ENCODE data around the gene PRSS22. TPM values are rescaled to one million over a fixed set of nuclear protein-coding genes. Genes with fewer than 3 reads are reported as not detected.

Gene PRSS22
- total and polyA plus RNA-seq, 2 experiments from 2014 or later = not detected

- H3K9me3 ChIP-seq (ENCODE audit: low read depth) = no peaks in the 10 kb centered on the region
- peak; percentile 91 to 92 for DNase-seq (ENCODE audit: low read depth in 1 of 2, low spot score in 1 of 2)
- TF ChIP-seq, protein P1, sequence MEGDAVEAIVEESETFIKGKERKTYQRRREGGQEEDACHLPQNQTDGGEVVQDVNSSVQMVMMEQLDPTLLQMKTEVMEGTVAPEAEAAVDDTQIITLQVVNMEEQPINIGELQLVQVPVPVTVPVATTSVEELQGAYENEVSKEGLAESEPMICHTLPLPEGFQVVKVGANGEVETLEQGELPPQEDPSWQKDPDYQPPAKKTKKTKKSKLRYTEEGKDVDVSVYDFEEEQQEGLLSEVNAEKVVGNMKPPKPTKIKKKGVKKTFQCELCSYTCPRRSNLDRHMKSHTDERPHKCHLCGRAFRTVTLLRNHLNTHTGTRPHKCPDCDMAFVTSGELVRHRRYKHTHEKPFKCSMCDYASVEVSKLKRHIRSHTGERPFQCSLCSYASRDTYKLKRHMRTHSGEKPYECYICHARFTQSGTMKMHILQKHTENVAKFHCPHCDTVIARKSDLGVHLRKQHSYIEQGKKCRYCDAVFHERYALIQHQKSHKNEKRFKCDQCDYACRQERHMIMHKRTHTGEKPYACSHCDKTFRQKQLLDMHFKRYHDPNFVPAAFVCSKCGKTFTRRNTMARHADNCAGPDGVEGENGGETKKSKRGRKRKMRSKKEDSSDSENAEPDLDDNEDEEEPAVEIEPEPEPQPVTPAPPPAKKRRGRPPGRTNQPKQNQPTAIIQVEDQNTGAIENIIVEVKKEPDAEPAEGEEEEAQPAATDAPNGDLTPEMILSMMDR (IDR thresholded peaks at IDR 0.05; ENCODE audit: low read depth, low read length) = peak; percentile 92
- peak overlapping the region; percentile 76 for H3K27ac ChIP-seq
- no peaks in the 10 kb centered on the region for H3K27me3 ChIP-seq
- H3K36me3 ChIP-seq = no peaks in the 10 kb centered on the region
- H3K4me3 ChIP-seq = peak overlapping the region; percentile 88
- H3K4me1 ChIP-seq (ENCODE audit: low read depth) = peaks cover 6% of the 10 kb centered on the region
Observed at GRCh38 chr16:2904100-2904921, 46.3 kb upstream of the PRSS22 start.

DNA sequence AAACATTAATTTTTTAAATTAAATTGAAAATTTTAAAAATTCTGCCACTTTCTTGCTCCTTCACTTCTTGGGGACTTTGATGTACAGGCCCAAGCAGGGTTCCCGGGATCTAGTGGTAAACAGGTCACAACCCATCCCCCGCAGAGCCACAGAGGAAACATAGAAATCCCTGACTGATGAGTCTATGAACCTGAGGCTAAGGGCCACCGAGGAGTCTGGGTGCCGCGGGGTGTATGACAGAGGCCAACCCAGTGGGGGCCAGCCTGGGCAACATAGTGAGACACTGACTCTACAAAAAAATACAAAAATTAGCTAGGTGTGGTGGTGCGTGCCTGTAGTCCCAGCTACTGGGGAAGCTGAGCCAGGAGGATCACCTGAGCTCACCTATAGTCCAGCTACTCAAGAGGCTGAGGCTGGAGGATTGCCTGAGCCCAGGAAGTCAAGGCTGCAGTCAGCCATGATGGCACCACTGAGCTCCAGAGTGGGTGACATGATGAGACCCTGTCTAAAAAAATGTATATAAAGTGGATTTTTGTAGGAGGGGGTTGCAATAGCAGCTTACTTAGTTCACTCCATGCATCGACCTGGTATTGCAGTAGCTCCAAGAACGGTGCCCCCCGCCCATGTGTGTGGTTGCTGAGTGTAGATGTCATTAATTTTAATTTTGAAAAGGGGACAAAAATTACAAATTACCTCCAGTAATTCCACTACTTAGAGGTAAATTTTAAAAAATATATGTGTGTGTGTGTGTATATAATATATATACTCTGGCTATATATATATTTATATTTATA is 44.6 kb upstream of the PRSS22 start:
- Histone ChIP-seq H3K4me3 (no peak overlapping the region), H3K9me3 (ENCODE audit: low read depth) (no peaks in the 10 kb centered on the region), H3K27ac (no peak overlapping the region), H3K4me1 (ENCODE audit: low read depth) (peaks cover 3% of the 10 kb centered on the region), H3K27me3 (no peaks in the 10 kb centered on the region), H3K36me3 (no peaks in the 10 kb centered on the region)
- TF ChIP-seq, protein P1 (IDR thresholded peaks at IDR 0.05; ENCODE audit: low read depth, low read length) = no peak
- DNase-seq (ENCODE audit: low read depth in 1 of 2, low spot score in 1 of 2) = no peak

GRCh38 chr16:2900526-2901075 is 42.6 kb upstream of the PRSS22 start:
- Histone ChIP-seq H3K27me3 (no peaks in the 10 kb centered on the region), H3K4me3 (no peak overlapping the region), H3K27ac (no peak overlapping the region), H3K9me3 (ENCODE audit: low read depth) (no peaks in the 10 kb centered on the region), H3K4me1 (ENCODE audit: low read depth) (no peaks in the 10 kb centered on the region), H3K36me3 (no peaks in the 10 kb centered on the region)
- DNase-seq (ENCODE audit: low read depth in 1 of 2, low spot score in 1 of 2) = no peak
- TF ChIP-seq, protein P1 (IDR thresholded peaks at IDR 0.05; ENCODE audit: low read depth, low read length) = no peak

DNA sequence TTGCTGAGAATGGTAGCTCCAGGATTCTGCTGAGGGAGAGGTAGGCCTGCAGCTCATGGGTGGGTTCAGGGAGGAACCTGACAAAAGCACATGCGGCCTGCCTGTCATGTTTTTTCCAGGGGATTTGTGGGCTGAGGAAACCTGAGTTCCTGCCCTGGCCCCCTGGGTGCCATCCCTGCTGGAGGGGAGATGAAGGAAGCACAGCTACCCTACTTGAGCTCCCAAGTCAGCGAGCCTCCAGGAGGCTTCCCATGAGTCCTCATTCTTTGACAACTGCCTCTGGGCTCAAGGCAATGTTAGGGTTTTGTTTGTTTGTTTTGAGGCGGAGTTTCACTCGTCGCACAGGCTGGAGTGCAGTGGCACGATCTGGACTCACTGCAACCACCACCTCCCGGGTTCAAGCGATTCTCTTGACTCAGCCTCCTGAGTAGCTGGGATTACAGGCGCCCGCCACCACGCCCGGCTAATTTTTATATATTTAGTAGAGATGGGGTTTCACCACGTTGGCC is 41.6 kb upstream of the PRSS22 start:
- Histone ChIP-seq H3K9me3 (ENCODE audit: low read depth) (no peaks in the 10 kb centered on the region), H3K4me3 (no peak overlapping the region), H3K27ac (no peak overlapping the region), H3K27me3 (no peaks in the 10 kb centered on the region), H3K36me3 (no peaks in the 10 kb centered on the region), H3K4me1 (ENCODE audit: low read depth) (no peaks in the 10 kb centered on the region)
- TF ChIP-seq, protein P1 (IDR thresholded peaks at IDR 0.05; ENCODE audit: low read depth, low read length) = no peak
- no peak for DNase-seq (ENCODE audit: low read depth in 1 of 2, low spot score in 1 of 2)

DNA sequence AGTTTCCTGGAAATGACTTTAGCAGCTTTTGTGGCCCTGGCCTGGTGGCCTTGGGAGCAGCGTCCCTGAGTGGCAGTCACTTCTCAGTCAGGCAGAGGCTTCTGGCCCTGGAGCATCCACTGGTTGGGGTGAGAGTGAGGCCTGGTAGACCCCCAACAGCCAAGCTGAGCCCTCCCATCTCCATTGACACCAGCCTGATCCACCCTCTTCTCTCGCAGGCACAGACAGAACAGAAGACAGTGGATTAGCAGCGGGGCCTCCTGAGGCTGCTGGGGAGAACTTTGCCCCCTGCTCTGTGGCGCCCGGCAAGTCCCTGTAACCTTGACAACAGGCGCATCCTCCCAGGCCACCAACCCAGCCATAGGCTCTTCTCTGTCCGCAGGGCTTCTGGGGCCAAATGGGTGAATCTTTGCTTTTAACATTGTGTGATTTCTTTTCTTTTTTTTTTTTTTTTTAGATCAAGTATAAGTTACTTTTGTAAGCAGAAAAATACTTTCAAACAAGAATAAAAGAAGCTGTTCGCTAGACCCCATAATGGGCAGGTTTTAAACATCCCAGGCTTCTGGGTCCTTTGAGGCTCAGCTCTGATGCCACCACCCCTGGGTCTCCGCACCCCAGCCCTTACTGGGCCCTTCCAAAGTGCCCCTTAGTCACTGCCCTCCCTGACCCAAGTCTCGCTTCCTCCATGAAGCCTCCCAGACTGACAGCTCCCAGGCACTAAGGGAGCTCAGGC is 41.0 kb upstream of the PRSS22 start:
- Histone ChIP-seq H3K36me3 (no peaks in the 10 kb centered on the region), H3K27ac (no peak overlapping the region), H3K9me3 (ENCODE audit: low read depth) (no peaks in the 10 kb centered on the region), H3K27me3 (no peaks in the 10 kb centered on the region), H3K4me3 (no peak overlapping the region), H3K4me1 (ENCODE audit: low read depth) (no peaks in the 10 kb centered on the region)
- DNase-seq (ENCODE audit: low read depth in 1 of 2, low spot score in 1 of 2) = no peak
- TF ChIP-seq, protein P1 (IDR thresholded peaks at IDR 0.05; ENCODE audit: low read depth, low read length) = no peak

Measured in cardiac muscle cell (in vitro differentiated cells and primary cell).